ENCODE results near the gene ZEB2. TPM values are rescaled to one million over a fixed set of nuclear protein-coding genes. Genes with fewer than 3 reads are reported as not detected.

Gene ZEB2
- total and polyA plus RNA-seq, 10 of the 15 experiments (the other 5 are each of a cell fraction or from before 2014, with no cell fraction given) = 0.14 to 3.2 (median 0.84) TPM

GRCh38 chr2:144389151-144389929, 130.6 kb downstream of the ZEB2 start:
- 91% methylated on average over 36 of the region's 37 CpGs for WGBS (ENCODE audit: insufficient coverage, insufficient replicate concordance, low lambda C conversion rate, missing lambda C conversion rate)
- H3K27me3 ChIP-seq (replicated peaks in 1 of 2; ENCODE audit: control insufficient read depth in 2 of 2, insufficient read depth in 2 of 2, low read length in 1 of 2) = no peaks in the 10 kb centered on the region
- no peak overlapping the region for H3K4me2 ChIP-seq (ENCODE audit: control insufficient read depth, insufficient read depth)
- H3K36me3 ChIP-seq (ENCODE audit: control insufficient read depth in 2 of 2, insufficient read depth in 2 of 2, low read length in 1 of 2) = no peaks in the 10 kb centered on the region
- TF ChIP-seq MEF2B (IDR thresholded peaks at IDR 0.05; ENCODE audit: partially characterized antibody, poor library complexity, severe bottlenecking) (no peak), ETV6 (conservative IDR thresholded peaks at IDR 0.05 in 1 of 2, IDR thresholded peaks at IDR 0.05 in 1 of 2; ENCODE audit: borderline replicate concordance in 1 of 2, low read depth in 1 of 2) (no peak)
- H3K4me1 ChIP-seq (ENCODE audit: control insufficient read depth, insufficient read depth, low read length) = no peaks in the 10 kb centered on the region
- in situ Hi-C loops (cut with MboI) = no loop called here
- FAIRE-seq (no peak), ATAC-seq (no peak), DNase-seq (ENCODE audit: low read depth, low spot score) (no peak)
- H3K27ac ChIP-seq (ENCODE audit: control insufficient read depth, insufficient read depth) = no peak overlapping the region
- no peaks in the 10 kb centered on the region for H3K9me3 ChIP-seq (replicated peaks; ENCODE audit: control insufficient read depth, insufficient read depth, low read length)
- ChIA-PET RAD21 (ENCODE audit: unreplicated experiment) (interaction anchor here (0.9 kb wide), 1 partner anchor 32 kb away, joined by 3 read pairs; no protein-coding TSS in a partner anchor), CTCF (interaction anchor here (1.0 kb wide), 1 partner anchor 48 kb away, joined by 3 read pairs; no protein-coding TSS in a partner anchor), SMC1A (ENCODE audit: uncharacterized antibody, unreplicated experiment) (interaction anchor here (0.8 to 1.2 kb wide), 2 partner anchors 29 to 35 kb away, joined by 3 to 4 read pairs; no protein-coding TSS in a partner anchor), POLR2A (no interaction called here)
- H4K20me1 ChIP-seq (ENCODE audit: control insufficient read depth, insufficient read depth) = no peaks in the 10 kb centered on the region
- H3K9ac ChIP-seq (ENCODE audit: control insufficient read depth, insufficient read depth, low read length) = no peak overlapping the region
- intact Hi-C loops (cut with micrococcal nuclease; ENCODE audit: unreplicated experiment) = no loop called here
- no peak overlapping the region for H2AFZ ChIP-seq (ENCODE audit: control insufficient read depth, low read depth, low read length)
- no peaks in the 10 kb centered on the region for H3K79me2 ChIP-seq (ENCODE audit: control insufficient read depth, insufficient read depth, low read length)
- H3K4me3 ChIP-seq = no peak overlapping the region
- BruUV-seq (replicated peaks) = no TSS peak

DNA sequence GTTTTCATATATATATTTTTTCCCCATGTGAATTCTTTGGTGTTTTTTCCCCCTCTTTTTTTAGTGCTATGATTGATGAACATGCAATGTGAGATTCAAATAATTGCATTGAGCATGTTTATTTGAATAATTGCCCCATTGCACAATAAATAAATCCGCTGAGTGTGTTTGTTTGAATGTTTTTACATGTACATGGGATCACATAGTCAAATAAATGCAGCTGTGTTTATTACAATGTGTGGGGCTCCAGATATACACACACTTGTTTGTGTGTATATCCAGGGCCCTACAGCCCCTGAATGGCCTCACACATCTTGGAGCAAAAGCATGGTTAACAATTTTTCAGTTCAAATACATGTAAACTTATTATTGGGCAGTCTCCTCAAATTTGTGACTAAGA, 134.5 kb downstream of the ZEB2 start:
- ATAC-seq (no peak), FAIRE-seq (no peak), DNase-seq (ENCODE audit: low read depth, low spot score) (no peak)
- ChIA-PET RAD21 (ENCODE audit: unreplicated experiment) (no interaction called here), SMC1A (ENCODE audit: uncharacterized antibody, unreplicated experiment) (interaction anchor here (0.7 kb wide), 1 partner anchor 122 kb away, joined by 3 read pairs; no protein-coding TSS in a partner anchor), CTCF (no interaction called here), POLR2A (no interaction called here)
- Histone ChIP-seq H3K36me3 (ENCODE audit: control insufficient read depth in 2 of 2, insufficient read depth in 2 of 2, low read length in 1 of 2) (no peaks in the 10 kb centered on the region), H3K9ac (ENCODE audit: control insufficient read depth, insufficient read depth, low read length) (no peak overlapping the region), H3K9me3 (replicated peaks; ENCODE audit: control insufficient read depth, insufficient read depth, low read length) (no peaks in the 10 kb centered on the region), H3K27ac (ENCODE audit: control insufficient read depth, insufficient read depth) (no peak overlapping the region), H3K4me1 (ENCODE audit: control insufficient read depth, insufficient read depth, low read length) (peaks cover 8% of the 10 kb centered on the region; the same call in 1 of the 2 replicates), H3K79me2 (ENCODE audit: control insufficient read depth, insufficient read depth, low read length) (no peaks in the 10 kb centered on the region), H4K20me1 (ENCODE audit: control insufficient read depth, insufficient read depth) (no peaks in the 10 kb centered on the region), H3K4me2 (ENCODE audit: control insufficient read depth, insufficient read depth) (no peak overlapping the region), H2AFZ (ENCODE audit: control insufficient read depth, low read depth, low read length) (no peak overlapping the region), H3K4me3 (no peak overlapping the region), H3K27me3 (replicated peaks in 1 of 2; ENCODE audit: control insufficient read depth in 2 of 2, insufficient read depth in 2 of 2, low read length in 1 of 2) (no peaks in the 10 kb centered on the region; a peak in 1 of 4 replicates)
- 65% methylated on average over 1 of the region's 1 CpG for WGBS (ENCODE audit: insufficient coverage, insufficient replicate concordance, low lambda C conversion rate, missing lambda C conversion rate)
- no TSS peak for BruUV-seq (replicated peaks)
- intact Hi-C loops (cut with micrococcal nuclease; ENCODE audit: unreplicated experiment) = no loop called here
- in situ Hi-C loops (cut with MboI) = no loop called here
- TF ChIP-seq CHD1 (IDR thresholded peaks at IDR 0.05; ENCODE audit: low read depth, low read length) (no peak), IRF4 (IDR thresholded peaks at IDR 0.05; ENCODE audit: low read depth, low read length) (no peak), WRNIP1 (IDR thresholded peaks at IDR 0.05; ENCODE audit: borderline replicate concordance, low read depth, low read length) (no peak), ZNF207 (IDR thresholded peaks at IDR 0.05; ENCODE audit: borderline replicate concordance) (no peak), BHLHE40 (IDR thresholded peaks at IDR 0.05; ENCODE audit: borderline replicate concordance in 1 of 2, low read depth in 2 of 2, low read length in 1 of 2) (no peak), ESRRA (IDR thresholded peaks at IDR 0.05; ENCODE audit: low read length) (no peak), NR2C2 (IDR thresholded peaks at IDR 0.05; ENCODE audit: borderline replicate concordance, control insufficient read depth, insufficient read length, low read depth) (no peak), TCF3 (IDR thresholded peaks at IDR 0.05; ENCODE audit: borderline replicate concordance, insufficient read depth, low read depth, low read length) (no peak)
- TF ChIP-seq, protein P1, sequence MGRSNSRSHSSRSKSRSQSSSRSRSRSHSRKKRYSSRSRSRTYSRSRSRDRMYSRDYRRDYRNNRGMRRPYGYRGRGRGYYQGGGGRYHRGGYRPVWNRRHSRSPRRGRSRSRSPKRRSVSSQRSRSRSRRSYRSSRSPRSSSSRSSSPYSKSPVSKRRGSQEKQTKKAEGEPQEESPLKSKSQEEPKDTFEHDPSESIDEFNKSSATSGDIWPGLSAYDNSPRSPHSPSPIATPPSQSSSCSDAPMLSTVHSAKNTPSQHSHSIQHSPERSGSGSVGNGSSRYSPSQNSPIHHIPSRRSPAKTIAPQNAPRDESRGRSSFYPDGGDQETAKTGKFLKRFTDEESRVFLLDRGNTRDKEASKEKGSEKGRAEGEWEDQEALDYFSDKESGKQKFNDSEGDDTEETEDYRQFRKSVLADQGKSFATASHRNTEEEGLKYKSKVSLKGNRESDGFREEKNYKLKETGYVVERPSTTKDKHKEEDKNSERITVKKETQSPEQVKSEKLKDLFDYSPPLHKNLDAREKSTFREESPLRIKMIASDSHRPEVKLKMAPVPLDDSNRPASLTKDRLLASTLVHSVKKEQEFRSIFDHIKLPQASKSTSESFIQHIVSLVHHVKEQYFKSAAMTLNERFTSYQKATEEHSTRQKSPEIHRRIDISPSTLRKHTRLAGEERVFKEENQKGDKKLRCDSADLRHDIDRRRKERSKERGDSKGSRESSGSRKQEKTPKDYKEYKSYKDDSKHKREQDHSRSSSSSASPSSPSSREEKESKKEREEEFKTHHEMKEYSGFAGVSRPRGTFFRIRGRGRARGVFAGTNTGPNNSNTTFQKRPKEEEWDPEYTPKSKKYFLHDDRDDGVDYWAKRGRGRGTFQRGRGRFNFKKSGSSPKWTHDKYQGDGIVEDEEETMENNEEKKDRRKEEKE (IDR thresholded peaks at IDR 0.05) = no peak

Data from GM12878 (cell line).